Fibroblast of pulmonary artery (primary cell): ENCODE data around the gene DDX27.

Source experiments
- DNase-seq: peaks from one replicate; pipeline ENCODE4 v3.0.0-alpha.2; 2010; ENCODE audit warnings: low read depth
- H3K4me3 ChIP-seq: replicated peaks from 2 replicates; pipeline ENCODE4 v1.5.1; 2011; ENCODE audit warnings: low read depth, mild to moderate bottlenecking, control low read depth, low read length, moderate library complexity
- CTCF ChIP-seq: IDR thresholded peaks from 2 replicates; pipeline ENCODE4 v1.5.1; 2011; ENCODE audit warnings: mild to moderate bottlenecking, control low read depth, low read length, inconsistent platforms; ENCODE audit errors: missing control alignments

Gene DDX27

GRCh38 chr20:49276161-49276960 lies 57.1 kb downstream of the DDX27 start:
- peak; percentile 61 for DNase-seq
- H3K4me3 ChIP-seq, result peak overlapping the region; percentile 76
- TF ChIP-seq CTCF, result no peak

- no peak for DNase-seq
- TF ChIP-seq CTCF, result no peak
- peak overlapping the region; percentile 76 for H3K4me3 ChIP-seq
These were observed 58.0 kb downstream of the DDX27 start for GRCh38 chr20:49276961-49277785.

GRCh38 chr20:49277786-49278035 lies 58.5 kb downstream of the DDX27 start:
- TF ChIP-seq CTCF, result no peak
- no peak for DNase-seq
- peak overlapping the region; percentile 76 for H3K4me3 ChIP-seq

GRCh38 chr20:49278036-49278817 lies 59.0 kb downstream of the DDX27 start, which contains the start of gene ZNFX1:
Gene ZNFX1 (minus strand): TSS chr20:49278057. CDS start chr20:49275839, 2,218 bp downstream.
- TF ChIP-seq CTCF, result no peak
- H3K4me3 ChIP-seq, result peak within 1 kb of the TSS; percentile 76
- peak; percentile 98 for DNase-seq

- DNase-seq, result no peak
- no peak for TF ChIP-seq CTCF
- peak overlapping the region; percentile 76 for H3K4me3 ChIP-seq
These were observed 59.8 kb downstream of the DDX27 start for GRCh38 chr20:49278818-49279676.
